Measurements from ENCODE around the gene MOB1A.
A peak's percentile ranks its signal among the peaks of the same experiment; 100 is the strongest.
"Not testable (repeated sequence)": the region's sequence is repeated elsewhere in the genome, so short reads cannot be mapped to it uniquely, and the experiment has no call there.

Gene MOB1A

GRCh38 chr2:74148457-74149246, 30.0 kb downstream of the MOB1A start:
- peak in 1 of 14 donors; percentile 31 for DNase-seq

GRCh38 chr2:74147727-74148456, 30.8 kb downstream of the MOB1A start, which contains the start of gene BOLA3:
BOLA3 (minus strand) TSS chr2:74147912; CDS start chr2:74147874, 38 bp downstream.
- peak; percentile 24 to 90 (median 74) for DNase-seq

- DNase-seq, result peak in 4 of 14 donors; percentile 33 to 63 (median 44)
Measured at GRCh38 chr2:74146929-74147726, 31.6 kb downstream of the MOB1A start.

GRCh38 chr2:74142340-74142739, 36.3 kb downstream of the MOB1A start:
- DNase-seq, result peak in 1 of 14 donors; percentile 30

GRCh38 chr2:74138600-74139323, 39.9 kb downstream of the MOB1A start:
- no peak for DNase-seq

- no peak for DNase-seq
Measured at GRCh38 chr2:74137651-74138599, 40.8 kb downstream of the MOB1A start.

- DNase-seq, result no peak
Measured at GRCh38 chr2:74131901-74132300, 46.8 kb downstream of the MOB1A start.

- DNase-seq, result no peak
Measured at GRCh38 chr2:74130211-74130995, 48.3 kb downstream of the MOB1A start.

- DNase-seq, result no peak
Measured at GRCh38 chr2:74128206-74128605, 50.5 kb downstream of the MOB1A start.

- DNase-seq, result not testable (repeated sequence)
Measured at GRCh38 chr2:74123955-74124354, 54.7 kb downstream of the MOB1A start.

- not testable (repeated sequence) for DNase-seq
Measured at GRCh38 chr2:74121846-74122245, 56.8 kb downstream of the MOB1A start.

GRCh38 chr2:74119912-74120825, 58.5 kb downstream of the MOB1A start:
- DNase-seq, result peak in 13 of 14 donors; percentile 41 to 95 (median 78)

- no peak for DNase-seq
Measured at GRCh38 chr2:74119339-74119738, 59.3 kb downstream of the MOB1A start.

- no peak for DNase-seq
Measured at GRCh38 chr2:74111380-74111779, 67.3 kb downstream of the MOB1A start.

GRCh38 chr2:74110537-74110936, 68.1 kb downstream of the MOB1A start:
- no peak for DNase-seq

- peak in 1 of 14 donors; percentile 96 for DNase-seq
Measured at GRCh38 chr2:74109551-74109950, 69.1 kb downstream of the MOB1A start.

- peak in 1 of 14 donors; percentile 18 for DNase-seq
Measured at GRCh38 chr2:74107071-74107470, 71.6 kb downstream of the MOB1A start.

- DNase-seq, result no peak
Measured at GRCh38 chr2:74105413-74105812, 73.3 kb downstream of the MOB1A start.

- DNase-seq, result no peak
Measured at GRCh38 chr2:74104839-74105238, 73.8 kb downstream of the MOB1A start.
